ENCODE data around the gene THAP12.
A peak's percentile ranks its signal among the peaks of the same experiment; 100 is the strongest.
"Not testable (repeated sequence)": the region's sequence is repeated elsewhere in the genome, so short reads cannot be mapped to it uniquely, and the experiment has no call there.

The THAP12 gene

DNA sequence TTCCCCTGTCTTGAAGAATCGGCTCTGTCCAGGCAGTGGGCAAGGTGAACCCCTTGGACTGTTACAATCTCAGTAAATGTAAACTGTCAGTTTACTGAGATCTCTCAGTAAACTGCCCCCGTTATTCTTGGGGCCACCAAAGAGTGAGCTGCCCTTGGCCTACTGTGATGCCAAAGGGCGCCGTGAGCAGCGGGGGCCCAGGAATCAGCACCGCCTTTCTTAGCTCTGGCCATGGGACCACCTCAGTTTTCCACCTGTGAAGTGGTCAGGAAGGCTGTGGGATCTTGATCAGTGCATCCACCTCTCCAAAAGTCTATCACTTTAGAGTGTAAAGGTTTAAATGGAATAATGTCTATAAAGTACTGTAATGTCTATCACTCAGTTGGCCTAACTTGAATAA is 57.1 kb downstream of the THAP12 start:
- DNase-seq (ENCODE audit: low spot score) = no peak

DNA sequence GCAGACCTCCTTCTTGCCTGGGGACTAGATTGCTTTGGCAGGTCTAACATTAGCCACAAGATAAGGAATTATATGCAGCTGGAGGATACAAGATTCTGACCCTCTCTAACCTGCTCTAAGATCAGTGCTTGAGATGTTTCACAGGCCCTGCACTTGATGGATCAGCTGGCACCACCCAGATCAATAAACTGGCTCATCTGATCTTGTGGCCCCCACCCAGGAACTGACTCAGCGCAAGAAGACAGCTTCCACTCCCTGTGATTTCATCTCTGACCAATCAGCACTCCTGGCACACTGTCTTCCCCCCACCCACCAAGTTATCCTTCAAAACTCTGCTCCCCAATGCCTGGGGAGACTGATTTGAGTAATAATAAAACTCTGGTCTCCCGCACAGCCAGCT is 57.6 kb downstream of the THAP12 start:
- not testable (repeated sequence) for DNase-seq (ENCODE audit: low spot score)

DNA sequence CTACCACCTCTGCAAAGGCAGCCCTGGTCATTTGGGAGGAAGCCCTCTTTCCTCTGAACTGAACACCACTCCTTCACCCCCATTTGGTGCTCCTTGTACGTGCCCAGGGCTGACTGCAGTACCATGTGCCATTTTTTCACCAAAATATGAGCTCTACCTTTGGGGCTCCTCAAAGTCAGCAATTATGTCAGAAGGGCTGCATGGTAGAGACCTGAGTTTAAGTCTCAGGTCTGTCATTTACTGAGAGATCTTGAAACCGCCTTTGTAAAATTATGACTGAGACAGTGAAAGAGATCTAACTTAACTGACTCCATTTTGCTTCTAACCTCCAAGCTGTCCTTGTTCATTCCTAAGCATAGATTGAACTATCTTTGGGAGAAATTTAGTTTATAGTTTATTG is 58.0 kb downstream of the THAP12 start:
- no peak for DNase-seq (ENCODE audit: low spot score)

DNA sequence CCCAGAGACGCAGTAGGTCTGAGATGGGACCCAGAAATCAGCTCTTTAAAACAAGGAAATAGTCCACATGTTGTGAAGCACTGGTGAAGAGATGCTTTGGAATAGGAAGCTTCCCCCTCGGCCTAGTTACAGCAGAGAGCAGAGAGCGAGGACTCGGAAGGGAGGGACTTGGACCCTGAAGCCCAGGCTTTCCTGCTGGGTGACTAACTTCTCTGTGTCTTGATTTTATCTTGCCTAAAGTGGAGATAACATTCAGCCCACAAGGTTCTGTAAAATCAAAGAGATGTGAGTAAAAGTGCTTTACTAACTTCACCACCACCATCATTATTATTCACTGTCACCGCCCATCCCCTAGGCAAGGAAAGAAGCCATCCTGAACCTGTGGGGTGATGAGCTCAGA is 58.4 kb downstream of the THAP12 start:
- no peak for DNase-seq (ENCODE audit: low spot score)

DNA sequence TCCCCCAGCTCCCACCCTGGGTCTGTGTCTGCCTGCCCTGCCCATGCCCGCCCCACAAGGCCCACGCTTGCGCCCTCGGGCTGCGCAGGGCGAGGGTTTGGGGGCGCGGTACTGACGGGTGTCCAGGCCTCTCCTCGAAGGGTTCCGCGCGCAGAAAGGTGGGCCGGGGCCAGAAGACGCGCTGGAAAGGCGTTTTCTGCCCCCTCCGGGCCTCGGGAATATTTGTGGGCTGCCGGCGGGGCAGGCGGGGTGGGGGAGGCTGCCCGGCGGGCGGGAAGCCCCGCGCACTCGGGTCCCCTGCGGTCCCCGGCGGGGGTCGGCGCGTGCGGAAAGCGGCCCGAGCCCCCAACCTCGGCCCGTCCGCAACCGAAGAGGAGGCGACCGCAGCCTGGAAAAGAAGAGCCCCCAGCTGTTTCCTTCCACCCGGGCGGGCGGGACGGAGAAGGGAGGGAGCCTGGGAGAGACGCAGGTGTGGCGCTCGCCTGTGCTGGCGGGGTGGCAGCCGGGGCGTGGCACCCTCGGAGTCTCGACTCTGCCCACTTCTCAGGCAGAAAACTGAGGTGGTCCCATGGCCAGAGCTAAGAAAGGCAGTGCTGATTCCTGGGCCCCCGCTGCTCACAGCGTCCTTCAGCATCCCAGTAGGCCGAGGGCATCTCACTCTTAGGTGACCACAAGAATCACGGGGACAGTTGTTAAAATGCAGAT is 59.0 kb downstream of the THAP12 start:
- no peak for DNase-seq (ENCODE audit: low spot score)

DNA sequence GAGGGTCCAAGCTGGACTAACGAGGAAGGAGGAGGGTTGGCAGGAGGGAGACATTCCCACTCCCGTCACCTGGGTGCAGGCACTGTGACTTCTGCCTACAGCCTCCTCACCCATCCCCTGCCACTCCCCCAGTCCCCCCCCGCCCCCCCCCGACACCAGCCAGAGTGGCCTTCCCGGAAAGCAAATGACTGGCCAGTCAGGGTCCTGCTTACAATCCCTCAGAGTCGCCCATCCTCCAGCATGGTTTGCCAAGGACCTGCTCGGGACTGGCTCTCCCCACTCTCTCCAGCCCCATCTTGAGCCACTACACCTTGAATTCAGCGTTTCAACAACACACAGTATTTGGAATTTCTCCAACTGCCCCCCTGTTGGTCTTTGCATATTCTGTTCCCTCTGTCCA is 59.6 kb downstream of the THAP12 start:
- no peak for DNase-seq (ENCODE audit: low spot score)

DNA sequence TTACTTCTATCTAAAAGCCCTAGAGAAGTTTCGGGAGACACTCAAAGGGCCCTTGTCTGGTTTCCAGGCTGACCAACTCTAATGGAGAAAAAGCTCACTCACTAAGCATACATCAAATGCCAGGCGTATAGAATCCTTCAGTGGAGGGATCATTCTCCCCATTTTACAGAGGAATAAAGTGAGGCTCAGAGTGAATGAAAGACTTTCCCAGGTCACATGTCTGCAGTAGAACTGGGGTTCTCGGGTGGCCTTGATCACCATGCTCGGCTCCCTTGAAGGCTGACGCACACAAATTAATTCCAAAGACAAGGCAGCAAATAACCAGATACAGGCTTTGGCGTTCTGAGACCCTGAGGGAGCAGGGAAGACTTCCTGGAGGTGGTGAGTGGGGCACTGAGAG is 60.0 kb downstream of the THAP12 start:
- no peak for DNase-seq (ENCODE audit: low spot score)

DNA sequence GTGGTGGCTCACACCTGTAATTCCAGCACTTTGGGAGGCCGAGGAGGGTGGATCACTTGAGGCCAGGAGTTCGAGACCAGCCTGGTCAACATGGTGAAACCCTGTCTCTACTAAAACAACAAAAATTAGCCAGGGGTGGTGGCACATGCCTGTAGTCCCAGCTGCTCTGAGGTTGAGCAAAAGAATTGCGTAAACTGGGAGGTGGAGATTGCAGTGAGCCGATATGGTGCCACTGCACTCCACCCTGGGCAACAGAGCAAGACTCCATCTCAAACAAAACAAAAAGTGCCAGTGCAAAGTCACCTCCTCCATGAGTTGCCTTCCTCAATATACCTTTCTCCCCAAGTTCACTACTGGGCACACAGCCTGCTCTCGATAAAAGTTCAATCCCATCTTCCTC is 61.1 kb downstream of the THAP12 start:
- not testable (repeated sequence) for DNase-seq (ENCODE audit: low spot score)

DNA sequence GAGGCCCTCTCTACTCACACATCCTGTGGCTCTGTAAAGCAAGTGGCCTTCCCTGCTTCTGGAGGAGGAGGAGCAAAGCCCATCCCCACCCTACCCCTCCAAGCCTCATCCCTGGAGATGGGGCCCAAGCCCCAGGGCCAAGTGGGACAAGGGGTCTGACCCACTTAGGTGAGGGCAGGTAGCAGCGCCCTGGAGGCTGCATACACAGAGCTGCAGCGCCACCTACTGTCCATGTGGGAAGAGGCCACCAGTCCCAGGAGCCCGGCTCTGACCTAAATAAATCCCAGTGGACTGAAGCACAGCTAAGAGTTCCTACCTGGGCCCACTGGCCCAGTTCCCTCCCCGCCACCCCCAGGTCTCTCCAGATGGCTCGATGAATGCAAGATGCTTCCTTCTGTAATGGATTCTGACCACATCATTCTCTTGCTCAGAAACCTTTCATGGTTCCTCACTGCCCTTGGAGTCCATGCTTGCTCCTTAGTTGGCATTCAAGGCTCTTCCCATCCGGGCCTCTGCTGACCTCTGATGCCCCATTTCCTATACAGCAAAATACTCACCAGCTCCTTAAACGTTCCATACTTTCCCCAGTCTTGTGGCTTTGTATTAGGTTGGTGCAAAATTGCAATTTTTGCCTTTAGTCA is 62.1 kb downstream of the THAP12 start:
- DNase-seq (ENCODE audit: low spot score) = peak; percentile 79

DNA sequence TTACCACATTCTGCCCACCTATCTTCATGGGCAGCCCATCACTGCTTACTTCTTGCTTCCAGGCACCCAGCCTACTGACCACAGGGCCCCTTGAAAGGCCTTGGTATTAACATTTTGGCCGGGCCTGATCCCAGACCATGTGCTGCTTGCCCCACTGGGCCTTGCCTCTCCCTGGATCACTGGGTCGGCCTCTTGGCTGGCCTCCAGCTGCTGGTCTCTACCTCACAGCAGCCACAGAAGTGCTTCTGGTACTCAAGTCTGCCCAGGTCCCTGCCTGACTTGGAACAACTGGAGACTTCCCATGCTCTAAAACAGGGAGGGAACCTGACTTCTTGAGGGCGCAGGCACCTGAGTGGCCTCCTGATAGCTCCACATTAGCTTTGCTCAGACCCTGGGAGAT is 63.6 kb downstream of the THAP12 start:
- no peak for DNase-seq (ENCODE audit: low spot score)

DNA sequence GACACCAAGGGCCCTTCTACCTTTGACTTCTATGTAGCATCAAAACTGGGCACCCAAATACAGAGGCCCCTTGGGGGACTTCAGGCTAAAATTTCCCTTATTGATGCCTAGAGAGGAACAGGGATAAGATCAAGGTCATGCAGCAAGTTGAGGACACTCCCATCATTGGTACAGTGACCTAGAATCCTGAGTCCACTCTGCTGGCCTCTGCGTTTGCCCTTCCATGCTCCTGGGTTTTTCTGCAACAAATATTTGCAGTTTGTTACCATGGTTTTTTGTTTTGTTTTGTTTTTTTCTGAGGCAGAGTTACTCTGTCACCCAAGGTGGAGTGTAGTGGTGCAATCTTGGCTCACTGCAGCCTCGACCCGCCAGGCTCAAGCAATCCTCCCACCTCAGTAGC is 64.2 kb downstream of the THAP12 start:
- DNase-seq (ENCODE audit: low spot score) = no peak

DNA sequence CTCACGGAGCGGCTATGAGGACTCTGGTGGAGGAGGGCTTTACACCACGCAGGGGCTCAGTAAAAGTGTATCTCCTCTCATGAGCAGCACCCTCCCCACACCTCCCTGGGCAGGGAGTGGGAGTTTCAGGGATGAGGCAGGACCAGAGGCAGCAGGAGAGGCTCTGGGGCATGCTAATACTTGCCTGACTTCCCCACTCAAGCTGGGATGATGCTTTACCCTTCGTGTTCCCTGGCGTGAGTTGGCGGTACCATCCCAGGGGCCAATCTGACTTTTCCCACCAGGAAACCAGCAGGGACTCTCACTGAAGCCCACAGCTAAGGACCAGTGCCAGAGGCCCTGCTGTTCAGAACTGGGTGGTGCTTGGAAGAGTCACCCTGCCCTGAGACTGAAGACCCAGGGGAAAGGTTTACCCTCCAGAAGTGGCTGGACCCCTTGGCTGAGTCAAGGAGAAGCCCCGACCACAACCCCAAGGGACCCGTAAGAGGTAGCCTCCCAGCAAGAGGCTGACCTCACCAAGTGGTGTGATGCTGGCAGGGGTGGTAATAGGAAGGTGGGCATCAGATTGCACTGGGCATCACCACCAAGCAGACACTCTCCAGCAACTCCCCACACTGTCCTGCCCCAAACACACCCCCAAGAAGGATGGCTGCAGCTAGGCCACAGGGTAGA is 65.6 kb downstream of the THAP12 start:
- no peak for DNase-seq (ENCODE audit: low spot score)

DNA sequence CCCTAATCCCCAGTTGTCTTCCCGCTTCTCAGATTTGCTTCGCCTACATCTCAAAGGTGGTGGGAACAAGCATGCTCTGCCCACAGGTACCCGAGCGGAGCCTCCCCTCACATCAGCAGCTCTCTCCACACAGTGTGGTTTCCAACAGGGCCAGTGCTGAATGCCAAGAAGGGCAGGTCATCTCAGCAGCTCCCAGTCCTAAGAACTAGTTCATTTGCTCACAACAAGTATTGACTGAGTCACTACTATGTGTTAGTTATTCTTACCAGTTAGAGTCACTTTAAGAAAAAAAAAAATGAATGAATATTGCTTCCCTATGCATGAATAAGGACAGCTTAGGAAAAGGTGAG is 66.2 kb downstream of the THAP12 start:
- peak; percentile 46 for DNase-seq (ENCODE audit: low spot score)

DNA sequence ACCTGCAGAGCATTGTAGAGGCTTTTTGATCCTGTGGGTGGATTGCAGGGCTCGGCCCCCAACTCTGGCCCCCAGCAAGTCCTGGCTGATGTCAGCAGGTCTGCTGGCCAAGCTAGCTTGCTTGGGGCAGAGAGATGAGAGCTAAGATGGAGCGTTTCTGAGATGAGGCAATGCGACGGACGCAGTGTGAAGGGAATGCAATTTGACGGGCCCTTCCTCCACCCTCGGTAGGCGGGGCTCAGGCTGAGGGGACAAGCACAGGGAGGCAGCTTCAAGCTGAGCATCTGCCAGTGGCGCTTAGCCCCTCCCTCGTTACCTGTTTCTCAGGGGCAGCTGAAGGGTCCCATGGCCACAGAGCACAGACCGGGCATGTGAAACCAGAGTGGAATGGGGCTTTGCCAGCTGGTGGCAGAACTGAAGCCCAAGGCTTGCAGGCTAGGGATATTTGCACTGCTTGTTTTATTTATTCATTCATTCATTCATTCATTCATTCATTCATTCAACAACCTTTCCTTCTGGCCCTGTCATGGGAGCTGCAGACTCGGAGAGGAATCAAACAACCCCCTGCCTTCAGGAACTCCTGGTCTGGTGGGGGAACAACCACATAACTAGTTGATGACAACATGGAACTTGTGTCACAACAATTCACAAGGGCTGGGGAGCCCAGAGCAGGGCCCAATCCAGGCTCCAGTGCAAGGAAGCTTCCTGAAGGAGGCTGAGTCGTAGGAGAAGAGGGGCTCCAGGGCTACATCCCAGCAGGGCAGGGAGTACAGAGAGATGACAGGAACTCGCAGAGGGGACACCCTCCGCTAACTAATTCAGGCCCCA is 66.8 kb downstream of the THAP12 start:
- no peak for DNase-seq (ENCODE audit: low spot score)

DNA sequence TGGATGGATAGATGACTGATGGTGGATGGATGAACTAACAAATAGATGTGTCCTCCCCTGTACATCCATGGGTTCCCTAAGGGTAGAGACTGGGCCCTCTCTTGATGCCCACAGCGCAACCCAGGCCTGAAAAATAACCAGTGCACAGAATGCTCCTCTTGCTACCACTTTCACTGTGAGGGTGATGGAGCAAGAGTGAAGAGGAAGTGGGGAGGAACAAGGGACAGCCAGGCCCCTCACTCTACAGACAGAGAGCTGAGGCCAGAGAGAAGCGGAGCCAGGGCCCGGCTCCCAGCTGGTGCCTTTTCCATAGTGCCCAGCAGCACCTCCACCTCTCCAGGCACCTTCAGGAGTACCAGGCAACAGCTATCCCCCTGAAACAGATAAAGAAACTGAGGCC is 67.7 kb downstream of the THAP12 start:
- no peak for DNase-seq (ENCODE audit: low spot score)

DNA sequence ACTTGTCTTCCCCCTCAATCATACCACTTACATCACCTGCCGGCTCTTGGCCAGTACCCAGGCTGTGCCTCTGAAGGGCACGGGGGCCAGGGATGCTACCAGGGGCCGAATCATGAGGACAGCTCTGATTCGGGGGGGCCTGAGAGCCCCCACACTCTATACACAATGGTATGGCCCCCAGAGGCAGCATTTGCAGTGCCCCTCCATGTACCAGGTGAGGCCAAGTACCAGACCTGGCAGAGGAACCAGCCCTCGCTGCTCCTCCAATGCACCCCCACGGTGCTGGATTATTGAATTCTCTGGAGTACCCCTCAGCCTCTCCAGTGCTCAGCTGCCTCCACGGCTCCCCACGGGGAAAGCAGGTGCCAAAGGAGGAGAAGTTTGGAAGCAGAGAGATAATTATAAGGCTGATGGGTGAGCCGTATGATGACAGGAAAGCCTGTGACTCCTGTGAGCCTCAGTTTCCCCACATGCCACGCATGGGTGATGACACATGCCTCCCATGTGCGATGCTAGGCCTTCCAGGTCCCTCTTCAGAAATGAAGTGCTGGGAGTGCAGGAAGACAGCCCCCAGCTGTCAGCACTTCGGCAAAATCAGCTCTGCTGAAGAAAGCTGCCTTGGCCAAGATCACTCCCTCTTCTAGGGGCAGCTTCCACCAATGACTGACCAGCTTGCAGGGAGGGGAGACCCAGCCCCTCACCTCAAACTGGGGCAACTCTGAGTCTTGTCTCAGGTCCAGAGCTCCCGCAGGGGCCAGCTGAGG is 69.9 kb downstream of the THAP12 start:
- DNase-seq (ENCODE audit: low spot score) = no peak

DNA sequence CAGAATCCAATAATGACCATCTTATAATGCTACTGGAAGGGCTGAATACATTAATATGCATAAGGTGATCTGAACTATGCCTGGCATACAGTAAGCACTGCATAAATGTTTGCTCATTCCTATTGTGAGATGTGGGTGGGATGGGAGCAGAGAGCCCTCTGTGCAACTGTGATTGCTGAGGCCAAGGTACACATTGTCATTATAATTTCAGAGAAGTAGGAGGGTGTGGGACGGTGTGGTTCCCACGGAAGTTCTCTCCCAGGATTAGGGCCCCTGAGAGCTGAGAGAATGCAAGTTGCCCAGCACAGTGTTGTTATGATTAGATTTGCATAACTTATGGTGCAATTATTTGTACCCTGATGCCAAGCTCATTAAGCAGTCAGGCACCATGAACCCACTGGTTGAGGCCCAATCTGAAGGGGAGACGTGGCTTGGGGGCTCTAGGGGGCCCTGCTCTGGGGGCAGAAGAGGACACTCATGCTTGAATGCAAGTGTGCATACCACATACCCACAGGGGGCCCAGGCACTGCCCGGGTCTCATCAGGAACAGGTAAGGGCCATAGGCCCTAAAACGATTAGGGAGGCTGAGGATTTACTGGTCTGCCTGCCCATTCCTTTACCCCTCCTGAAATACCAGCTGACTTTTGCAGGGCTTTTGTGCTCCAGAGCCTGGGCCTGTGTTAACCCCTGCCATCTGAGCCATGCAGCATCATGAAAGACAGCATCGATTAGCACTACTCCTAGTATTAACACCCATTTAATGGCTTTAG is 72.8 kb downstream of the THAP12 start:
- DNase-seq (ENCODE audit: low spot score) = no peak

DNA sequence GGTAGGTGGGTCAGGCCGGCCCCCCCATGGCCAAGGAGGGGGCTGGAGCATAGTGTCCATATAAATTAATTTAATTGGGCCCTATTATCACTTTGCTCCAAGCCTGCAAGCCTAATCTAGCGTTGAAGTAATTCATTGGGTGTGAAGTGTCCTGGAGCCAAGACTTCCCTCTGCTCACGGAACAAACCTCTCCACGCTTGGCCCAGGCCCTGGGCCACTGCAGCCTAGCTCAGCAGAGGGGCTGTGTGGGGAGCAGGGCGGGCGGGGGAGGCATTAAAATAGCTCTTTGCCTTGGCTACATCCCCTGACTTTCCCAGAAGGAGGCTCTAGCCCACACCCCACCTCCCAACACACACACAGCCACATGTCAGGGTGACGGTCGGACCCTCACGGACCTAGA is 73.5 kb downstream of the THAP12 start:
- no peak for DNase-seq (ENCODE audit: low spot score)

DNA sequence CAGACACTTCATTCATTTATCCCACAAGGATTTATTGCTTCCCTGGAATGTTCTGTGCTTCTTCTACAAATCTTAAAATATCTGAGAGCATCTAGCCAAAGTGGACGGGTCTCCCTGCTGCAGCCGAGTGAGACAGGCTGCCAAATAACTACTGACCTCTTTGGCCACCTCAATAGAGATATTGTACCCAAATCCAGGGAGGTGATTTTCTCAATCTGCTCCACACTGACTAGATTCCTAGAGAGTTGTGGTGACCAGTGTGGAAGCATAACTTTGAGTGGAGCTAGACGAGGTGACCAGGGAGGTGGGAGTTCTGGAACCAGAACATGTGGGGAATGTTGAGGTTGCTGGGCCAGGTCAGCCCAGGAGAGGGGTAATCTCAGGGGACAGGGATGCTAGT is 77.5 kb downstream of the THAP12 start:
- DNase-seq (ENCODE audit: low spot score) = no peak

DNA sequence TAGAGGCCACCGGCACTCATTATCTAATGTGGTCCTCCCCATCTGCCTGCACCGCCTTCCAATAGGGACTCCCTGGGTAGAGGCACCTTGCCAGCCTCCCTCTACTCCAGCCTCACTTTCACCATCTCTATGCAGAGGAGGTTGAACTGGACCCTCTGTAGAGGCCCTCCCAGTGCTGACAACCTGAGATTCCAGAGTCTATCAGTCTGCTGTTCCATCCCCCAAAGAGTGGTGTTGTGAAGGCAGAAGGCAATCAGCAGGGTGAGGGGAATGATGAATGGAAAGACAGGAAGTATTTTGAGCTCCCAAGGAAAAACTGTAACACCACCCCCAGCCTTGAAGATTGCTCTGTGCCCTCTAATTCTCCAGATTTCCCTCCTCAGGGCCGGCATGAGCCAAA is 77.9 kb downstream of the THAP12 start:
- no peak for DNase-seq (ENCODE audit: low spot score)

Measured in hepatic stellate cell (primary cell).